H9 (cell line): ENCODE results near the gene TDRD9. TPM values are rescaled to one million over a fixed set of nuclear protein-coding genes. Genes with fewer than 3 reads are reported as not detected.

ENCODE experiments used
- DNase-seq: peaks from one replicate; pipeline ENCODE4 v3.0.0-alpha.2; 2017
- H2AFZ ChIP-seq: one replicate; pipeline ENCODE4 v1.6.1; 2013; ENCODE audit warnings: mild to moderate bottlenecking, low read length, control low read depth, moderate library complexity
- H2AK5ac ChIP-seq: 2 replicates; pipeline ENCODE4 v1.6.1; 2013; ENCODE audit warnings: low read length, control low read depth, mixed read lengths; ENCODE audit not compliant: insufficient read length
- H2BK120ac ChIP-seq: one replicate; pipeline ENCODE4 v1.6.1; 2013; ENCODE audit warnings: low read depth, mild to moderate bottlenecking, low read length, control low read depth, inconsistent platforms; ENCODE audit not compliant: poor library complexity, severe bottlenecking
- H2BK12ac ChIP-seq: 2 replicates; pipeline ENCODE4 v1.6.1; 2013; ENCODE audit warnings: low read length, control low read depth, mixed read lengths, low read depth; ENCODE audit not compliant: insufficient read length
- H2BK15ac ChIP-seq: 2 replicates; pipeline ENCODE4 v1.6.1; 2013; ENCODE audit warnings: low read depth, low read length, control low read depth
- H2BK20ac ChIP-seq: one replicate; pipeline ENCODE4 v1.6.1; 2013; ENCODE audit warnings: low read depth, mild to moderate bottlenecking, low read length, control low read depth, inconsistent platforms; ENCODE audit not compliant: poor library complexity, severe bottlenecking
- H2BK5ac ChIP-seq: 2 replicates; pipeline ENCODE4 v1.6.1; 2013; ENCODE audit warnings: low read length, control low read depth, mixed read lengths; ENCODE audit not compliant: insufficient read length
- H3K14ac ChIP-seq: 2 replicates; pipeline ENCODE4 v1.6.1; 2013; ENCODE audit warnings: low read length, control low read depth; ENCODE audit not compliant: insufficient read depth
- H3K18ac ChIP-seq: 2 replicates; pipeline ENCODE4 v1.6.1; 2013; ENCODE audit warnings: low read depth, mild to moderate bottlenecking, mixed read lengths, low read length, control low read depth; ENCODE audit not compliant: insufficient read length
- H3K23ac ChIP-seq: 2 replicates; pipeline ENCODE4 v1.6.1; 2013; ENCODE audit warnings: low read length, control low read depth, mixed read lengths, low read depth; ENCODE audit not compliant: insufficient read length
- H3K23me2 ChIP-seq: 2 replicates; pipeline ENCODE4 v1.6.1; 2013; ENCODE audit warnings: low read depth, mild to moderate bottlenecking, mixed read lengths, low read length, control low read depth; ENCODE audit not compliant: insufficient read length, poor library complexity, severe bottlenecking
- H3K27ac ChIP-seq: 2 replicates; pipeline ENCODE4 v1.5.1; 2013; ENCODE audit warnings: low read length, control low read depth, mixed read lengths, low read depth; ENCODE audit not compliant: insufficient read length
- H3K27me3 ChIP-seq: 2 replicates; pipeline ENCODE4 v1.6.1; 2013; ENCODE audit warnings: low read length, control low read depth, inconsistent platforms; ENCODE audit not compliant: insufficient read depth
- H3K4ac ChIP-seq: 2 replicates; pipeline ENCODE4 v1.6.1; 2013; ENCODE audit warnings: low read depth, mild to moderate bottlenecking, control low read depth, inconsistent platforms, low read length, moderate library complexity
- H3K4me1 ChIP-seq: 2 replicates; pipeline ENCODE4 v1.6.1; 2013; ENCODE audit warnings: low read length, control low read depth, inconsistent platforms; ENCODE audit not compliant: insufficient read depth
- H3K4me2 ChIP-seq: 2 replicates; pipeline ENCODE4 v1.6.1; 2013; ENCODE audit warnings: low read length, control low read depth, mixed read lengths; ENCODE audit not compliant: insufficient read length, insufficient read depth
- H3K56ac ChIP-seq: 2 replicates; pipeline ENCODE4 v1.6.1; 2013; ENCODE audit warnings: low read depth, mild to moderate bottlenecking, mixed read lengths, low read length, control low read depth; ENCODE audit not compliant: insufficient read length
- H3K79me1 ChIP-seq: 2 replicates; pipeline ENCODE4 v1.6.1; 2013; ENCODE audit warnings: low read depth, mild to moderate bottlenecking, moderate library complexity, low read length, control low read depth, inconsistent platforms; ENCODE audit not compliant: insufficient read depth, poor library complexity, severe bottlenecking
- H3K79me2 ChIP-seq: 2 replicates; pipeline ENCODE4 v1.6.1; 2013; ENCODE audit warnings: low read length, control low read depth, inconsistent platforms; ENCODE audit not compliant: insufficient read depth
- H3K9ac ChIP-seq: 2 replicates; pipeline ENCODE4 v1.6.1; 2013; ENCODE audit warnings: low read length, control low read depth, mixed read lengths; ENCODE audit not compliant: insufficient read length; ENCODE audit errors: extremely low read depth
- H3K9me3 ChIP-seq: one replicate; pipeline ENCODE4 v1.6.1; 2013; ENCODE audit warnings: low read depth, low read length, inconsistent platforms; ENCODE audit not compliant: control insufficient read depth
- H3T11ph ChIP-seq: one replicate; pipeline ENCODE4 v1.6.1; 2013; ENCODE audit warnings: mild to moderate bottlenecking, low read length, control low read depth, inconsistent platforms
- H4K20me1 ChIP-seq: one replicate; pipeline ENCODE4 v1.6.1; 2013; ENCODE audit not compliant: control insufficient read depth, insufficient read length, insufficient read depth
- H4K5ac ChIP-seq: 2 replicates; pipeline ENCODE4 v1.6.1; 2013; ENCODE audit warnings: low read depth, mild to moderate bottlenecking, mixed read lengths, low read length, control low read depth; ENCODE audit not compliant: insufficient read length
- H4K8ac ChIP-seq: replicated peaks from 2 replicates; pipeline ENCODE4 v1.6.1; 2013; ENCODE audit warnings: low read length, control low read depth, mixed read lengths, low read depth; ENCODE audit not compliant: insufficient read length
- H4K91ac ChIP-seq: 2 replicates; pipeline ENCODE4 v1.6.1; 2013; ENCODE audit warnings: low read depth, mild to moderate bottlenecking, moderate library complexity, mixed read lengths, low read length, control low read depth; ENCODE audit not compliant: insufficient read length
- H3K27ac Mint-ChIP-seq, 3 experiments: 2 replicates in 2 of 3; 3 replicates in 1 of 3; pipeline ENCODE4 v1.8.0; 2020 to 2021; ENCODE audit warnings: mixed read lengths in 3 of 3, mild to moderate bottlenecking in 1 of 3, moderate library complexity in 1 of 3
- H3K27me3 Mint-ChIP-seq: 2 replicates; pipeline ENCODE4 v1.8.0; 2021; ENCODE audit warnings: low read depth, mild to moderate bottlenecking, moderate library complexity, mixed read lengths
- H3K36me3 Mint-ChIP-seq, 3 experiments: 2 replicates in 2 of 3; 3 replicates in 1 of 3; pipeline ENCODE4 v1.8.0; 2020 to 2021; ENCODE audit warnings: low read depth in 3 of 3, mixed read lengths in 3 of 3; ENCODE audit not compliant: insufficient read depth in 1 of 3
- H3K4me1 Mint-ChIP-seq, 2 experiments: 2 replicates each; pipeline ENCODE4 v1.8.0; 2020; ENCODE audit warnings: mixed read lengths in 2 of 2
- H3K4me3 Mint-ChIP-seq, 2 experiments: 2 replicates in 1 of 2; 3 replicates in 1 of 2; pipeline ENCODE4 v1.8.0; 2020 to 2021; ENCODE audit warnings: mild to moderate bottlenecking in 2 of 2, mixed read lengths in 2 of 2, moderate library complexity in 1 of 2
- H3K9me3 Mint-ChIP-seq, 2 experiments: 2 replicates in 1 of 2; 3 replicates in 1 of 2; pipeline ENCODE4 v1.8.0; 2020; ENCODE audit warnings: mild to moderate bottlenecking in 2 of 2, mixed read lengths in 2 of 2, moderate library complexity in 1 of 2
- CTCF ChIP-seq: fragments of 200-600 bp; sonication (generic); conservative IDR thresholded peaks from 3 replicates; pipeline ENCODE4 v1.8.0; 2021; ENCODE audit warnings: antibody characterized with exemption, mild to moderate bottlenecking
- WGBS: extraction: QIAGEN DNeasy Blood & Tissue Kit; methylation state at CpG from one replicate; pipeline ENCODE4 v1.1.7; 2013; ENCODE audit warnings: missing lambda C conversion rate, low lambda C conversion rate, mixed read lengths; ENCODE audit not compliant: insufficient read length; ENCODE audit errors: extremely low coverage; 5-methylcytosine and 5-hydroxymethylcytosine counted together
- total RNA-seq: library from RNA; stranded (reverse); gene quantifications from 2 replicates; pipeline ENCODE4 v1.2.1, GENCODE V29; 2021

The TDRD9 gene
- total RNA-seq, 1 experiment from 2014 or later, result not detected

GRCh38 chr14:103989964-103990363 is 61.7 kb downstream of the TDRD9 start:
- Histone ChIP-seq H3K4me2 (no peak overlapping the region), H3K27me3 (no peaks in the 10 kb centered on the region), H3K4ac (no peak overlapping the region), H3K56ac (no peak overlapping the region), H2BK15ac (no peak overlapping the region), H4K91ac (no peak overlapping the region), H2BK12ac (no peak overlapping the region), H3K79me2 (no peaks in the 10 kb centered on the region), H3K14ac (no peak overlapping the region; the same call in 1 of the 2 replicates), H4K20me1 (no peaks in the 10 kb centered on the region), H3K23ac (no peak overlapping the region), H4K5ac (no peak overlapping the region), H3K79me1 (no peaks in the 10 kb centered on the region), H2AK5ac (no peak overlapping the region), H2AFZ (no peak overlapping the region), H3K9me3 (no peaks in the 10 kb centered on the region), H3K27ac (no peak overlapping the region), H3T11ph (no peak overlapping the region), H3K18ac (no peak overlapping the region), H3K23me2 (no peaks in the 10 kb centered on the region), H3K9ac (no peak overlapping the region), H2BK120ac (no peak overlapping the region), H2BK20ac (no peak overlapping the region), H2BK5ac (no peak overlapping the region), H4K8ac (no peak overlapping the region), H3K4me1 (no peaks in the 10 kb centered on the region)
- Mint-ChIP-seq H3K36me3 (peaks cover 5 to 10% (median 6%) of the 10 kb centered on the region in 3 experiments; a peak in 5 of 7 replicates), H3K4me3 (no peak overlapping the region), H3K9me3 (peaks cover 36 to 39% of the 10 kb centered on the region in 2 experiments), H3K27me3 (no peaks in the 10 kb centered on the region; the same call in 1 of the 2 replicates), H3K27ac (no peak overlapping the region), H3K4me1 (peaks cover under 1 to 5% of the 10 kb centered on the region in 2 experiments; a peak in 3 of 4 replicates)
- no peak for TF ChIP-seq CTCF
- WGBS, result no CpG with 5 or more reads among the region's 4 CpGs
- DNase-seq, result no peak
